Measurements from ENCODE around the gene CASZ1.

CASZ1 gene

GRCh38 chr1:10637834-10638558, 158.4 kb downstream of the CASZ1 start:
- no peak for TF ChIP-seq CTCF (IDR thresholded peaks at IDR 0.05; ENCODE audit: low read depth, low read length)
- no peak overlapping the region for H3K4me3 ChIP-seq (ENCODE audit: low read depth, low read length)

DNA sequence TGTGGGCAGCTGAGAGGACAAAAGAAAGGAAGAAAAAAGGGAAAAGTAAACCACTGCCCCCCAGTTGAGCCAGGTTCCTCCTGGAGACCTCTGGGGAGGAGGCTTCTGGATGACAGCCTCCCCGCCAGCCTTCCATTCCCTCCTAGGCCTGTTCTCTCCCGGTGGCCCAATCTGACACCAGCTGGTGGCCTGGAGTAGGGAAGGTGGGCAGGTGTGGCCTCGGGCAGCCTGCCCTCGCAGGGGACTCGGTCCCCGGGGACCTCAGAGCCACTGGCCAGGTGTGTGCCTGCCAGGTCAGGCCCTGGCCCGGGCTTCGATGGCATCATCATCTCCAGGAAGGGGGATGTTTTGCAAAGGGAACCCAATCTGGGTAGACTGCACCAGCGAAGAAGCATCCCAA, 159.0 kb downstream of the CASZ1 start:
- no peak overlapping the region for H3K4me3 ChIP-seq (ENCODE audit: low read depth, low read length)
- TF ChIP-seq CTCF (IDR thresholded peaks at IDR 0.05; ENCODE audit: low read depth, low read length): no peak

DNA sequence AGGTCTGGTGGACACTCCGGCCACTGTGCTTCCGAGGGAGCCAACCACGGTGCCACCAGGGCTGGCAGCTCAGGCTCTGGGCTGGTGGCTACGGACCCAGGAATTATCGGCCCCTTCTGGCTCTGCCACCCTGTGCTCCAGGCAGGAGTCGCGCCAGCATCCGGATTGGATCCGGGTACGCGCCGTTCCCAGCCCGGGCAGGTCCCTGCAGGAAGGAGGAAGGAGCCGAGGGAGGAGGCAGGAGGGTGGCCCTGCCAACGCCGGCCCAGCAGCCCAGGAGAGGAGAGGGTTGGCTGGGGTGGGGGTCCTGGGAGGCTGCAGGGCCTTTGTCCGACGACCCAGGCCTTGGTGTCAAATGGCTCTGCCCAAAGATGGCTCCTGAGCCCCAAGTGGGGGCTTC, 160.5 kb downstream of the CASZ1 start:
- H3K4me3 ChIP-seq (ENCODE audit: low read depth, low read length): no peak overlapping the region
- no peak for TF ChIP-seq CTCF (IDR thresholded peaks at IDR 0.05; ENCODE audit: low read depth, low read length)

GRCh38 chr1:10635085-10635896, 161.2 kb downstream of the CASZ1 start:
- H3K4me3 ChIP-seq (ENCODE audit: low read depth, low read length): no peak overlapping the region
- no peak for TF ChIP-seq CTCF (IDR thresholded peaks at IDR 0.05; ENCODE audit: low read depth, low read length)

DNA sequence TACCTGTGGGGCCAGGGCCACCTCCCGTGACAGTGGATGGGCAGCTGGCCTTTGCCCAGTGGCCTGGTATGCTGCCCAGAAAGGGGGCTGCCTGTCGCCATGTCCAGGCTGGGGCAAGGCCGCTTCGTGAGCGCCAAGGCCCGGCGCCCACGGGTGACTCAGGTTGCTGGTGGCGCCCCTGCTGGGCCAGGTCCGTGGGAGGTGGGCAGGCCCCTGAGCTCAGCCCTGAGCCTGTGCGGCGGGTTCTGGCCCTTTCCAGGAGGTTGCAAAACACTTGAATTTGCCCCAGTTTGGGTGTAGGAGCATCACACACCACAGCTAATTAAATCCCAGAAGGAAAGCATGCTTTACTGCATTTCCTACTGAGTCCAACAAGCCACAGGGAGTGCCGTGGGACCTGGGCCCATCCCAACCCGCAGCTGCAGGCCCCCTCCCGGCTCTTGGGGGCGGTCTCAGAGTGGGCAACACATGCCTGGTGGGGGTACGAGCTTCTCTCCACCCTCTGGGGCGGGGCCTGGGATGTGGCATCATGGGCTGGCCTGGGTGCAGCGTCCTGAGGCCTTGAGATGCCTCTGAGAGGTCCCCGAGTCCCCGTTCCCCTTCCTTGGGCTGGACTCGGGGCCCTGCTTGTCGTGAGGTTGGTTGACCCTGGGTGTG, 161.9 kb downstream of the CASZ1 start:
- no peak for TF ChIP-seq CTCF (IDR thresholded peaks at IDR 0.05; ENCODE audit: low read depth, low read length)
- no peak overlapping the region for H3K4me3 ChIP-seq (ENCODE audit: low read depth, low read length)

- no peak for TF ChIP-seq CTCF (IDR thresholded peaks at IDR 0.05; ENCODE audit: low read depth, low read length)
- H3K4me3 ChIP-seq (ENCODE audit: low read depth, low read length): no peak overlapping the region
Measured at GRCh38 chr1:10634075-10634427, 162.4 kb downstream of the CASZ1 start.

DNA sequence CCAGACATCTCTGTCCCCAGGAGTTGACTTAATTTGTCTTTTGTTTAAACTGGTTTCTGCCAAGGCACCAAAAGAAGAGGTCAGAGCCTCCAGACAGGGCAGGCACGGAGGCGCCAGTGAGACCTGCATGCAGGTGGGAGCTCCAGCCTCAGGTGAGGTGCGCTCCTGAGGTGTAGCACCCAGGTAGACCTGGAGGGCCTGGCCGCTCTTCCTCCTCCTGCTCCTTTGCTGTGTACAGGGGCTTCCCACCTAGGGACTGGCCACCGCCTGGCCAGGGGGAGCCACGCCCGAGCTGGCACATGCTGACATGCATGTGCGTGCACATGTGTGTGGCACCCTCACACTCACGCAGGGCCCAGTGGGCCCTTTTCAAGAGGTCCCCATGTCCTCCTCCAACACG, 163.0 kb downstream of the CASZ1 start:
- no peak for TF ChIP-seq CTCF (IDR thresholded peaks at IDR 0.05; ENCODE audit: low read depth, low read length)
- H3K4me3 ChIP-seq (ENCODE audit: low read depth, low read length): no peak overlapping the region
